ENCODE data around the gene WBP1L.

DNA sequence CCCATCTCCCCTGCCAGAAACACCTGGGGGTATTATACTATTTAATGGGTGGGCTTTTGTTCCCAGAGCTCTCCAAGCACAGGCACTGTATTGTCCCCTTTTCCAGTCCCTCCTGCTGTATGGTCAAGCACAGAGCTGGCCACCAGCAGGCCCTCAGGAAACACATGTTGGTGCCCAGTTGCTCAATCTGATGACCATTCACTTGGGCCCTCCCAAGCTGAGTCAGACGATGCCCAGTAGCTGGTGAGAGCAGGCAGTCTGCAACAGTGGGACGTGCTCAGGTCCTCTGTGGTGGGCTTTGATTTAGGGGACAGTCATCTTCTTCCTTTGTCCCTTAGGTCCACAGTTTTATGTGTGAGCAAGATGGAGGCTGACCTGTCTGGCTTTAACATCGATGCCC is 17.5 kb upstream of the WBP1L start:
- TF ChIP-seq POLR2A (IDR thresholded peaks at IDR 0.05) (no peak), POLR2AphosphoS5 (IDR thresholded peaks at IDR 0.05) (no peak)
- TF ChIP-seq, protein P1, sequence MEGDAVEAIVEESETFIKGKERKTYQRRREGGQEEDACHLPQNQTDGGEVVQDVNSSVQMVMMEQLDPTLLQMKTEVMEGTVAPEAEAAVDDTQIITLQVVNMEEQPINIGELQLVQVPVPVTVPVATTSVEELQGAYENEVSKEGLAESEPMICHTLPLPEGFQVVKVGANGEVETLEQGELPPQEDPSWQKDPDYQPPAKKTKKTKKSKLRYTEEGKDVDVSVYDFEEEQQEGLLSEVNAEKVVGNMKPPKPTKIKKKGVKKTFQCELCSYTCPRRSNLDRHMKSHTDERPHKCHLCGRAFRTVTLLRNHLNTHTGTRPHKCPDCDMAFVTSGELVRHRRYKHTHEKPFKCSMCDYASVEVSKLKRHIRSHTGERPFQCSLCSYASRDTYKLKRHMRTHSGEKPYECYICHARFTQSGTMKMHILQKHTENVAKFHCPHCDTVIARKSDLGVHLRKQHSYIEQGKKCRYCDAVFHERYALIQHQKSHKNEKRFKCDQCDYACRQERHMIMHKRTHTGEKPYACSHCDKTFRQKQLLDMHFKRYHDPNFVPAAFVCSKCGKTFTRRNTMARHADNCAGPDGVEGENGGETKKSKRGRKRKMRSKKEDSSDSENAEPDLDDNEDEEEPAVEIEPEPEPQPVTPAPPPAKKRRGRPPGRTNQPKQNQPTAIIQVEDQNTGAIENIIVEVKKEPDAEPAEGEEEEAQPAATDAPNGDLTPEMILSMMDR (IDR thresholded peaks at IDR 0.05), result no peak
